Fibroblast of lung (primary cell): Measurements from ENCODE around the gene MICU1. TPM values are rescaled to one million over a fixed set of nuclear protein-coding genes. Genes with fewer than 3 reads are reported as not detected.

ENCODE experiments used
- DNase-seq, 2 donors: peaks; one replicate each; pipeline versions ENCODE4 v3.0.0 to v3.0.0-alpha.2; 2010; ENCODE audit warnings: low read depth in 2 of 2
- H2AFZ ChIP-seq: 2 replicates; pipeline ENCODE4 v1.5.1; 2012; ENCODE audit warnings: low read length, control low read depth, inconsistent platforms
- H3K27ac ChIP-seq: 2 replicates; pipeline ENCODE4 v1.5.1; 2011; ENCODE audit warnings: low read length, control low read depth; ENCODE audit not compliant: insufficient read depth
- H3K27me3 ChIP-seq: 2 replicates; pipeline ENCODE4 v1.5.1; 2011; ENCODE audit warnings: mild to moderate bottlenecking, low read length; ENCODE audit not compliant: control insufficient read depth, insufficient read depth
- H3K36me3 ChIP-seq: 2 replicates; pipeline ENCODE4 v1.5.1; 2011; ENCODE audit warnings: low read length; ENCODE audit not compliant: control insufficient read depth, insufficient read depth
- H3K4me1 ChIP-seq: 2 replicates; pipeline ENCODE4 v1.5.1; 2011; ENCODE audit warnings: low read length; ENCODE audit not compliant: control insufficient read depth, insufficient read depth; ENCODE audit errors: extremely low read depth
- H3K4me2 ChIP-seq: 2 replicates; pipeline ENCODE4 v1.5.1; 2011; ENCODE audit warnings: low read length, control low read depth; ENCODE audit not compliant: insufficient read depth; ENCODE audit errors: extremely low read depth
- H3K4me3 ChIP-seq, 4 experiments: fragments of 200-600 bp in 1 of 4; sonication (generic) in 1 of 4; replicated peaks in 1 of 4; 2 replicates each; pipeline ENCODE4 v1.5.1; 2011 to 2016; ENCODE audit warnings: low read length in 4 of 4, low read depth in 3 of 4, mild to moderate bottlenecking in 3 of 4, control low read depth in 2 of 4, inconsistent platforms in 1 of 4, mixed read lengths in 1 of 4; ENCODE audit not compliant: insufficient read depth in 1 of 4; ENCODE audit errors: control extremely low read depth in 1 of 4
- H3K79me2 ChIP-seq: 2 replicates; pipeline ENCODE4 v1.5.1; 2012; ENCODE audit warnings: mild to moderate bottlenecking, low read length, inconsistent platforms; ENCODE audit not compliant: control insufficient read depth, insufficient read depth
- H3K9ac ChIP-seq: 2 replicates; pipeline ENCODE4 v1.5.1; 2011; ENCODE audit warnings: mild to moderate bottlenecking, low read length, control low read depth; ENCODE audit not compliant: insufficient read depth
- H3K9me3 ChIP-seq: 2 replicates; pipeline ENCODE4 v1.5.1; 2012; ENCODE audit warnings: low read depth, low read length; ENCODE audit not compliant: control insufficient read depth, insufficient read depth
- H4K20me1 ChIP-seq: 2 replicates; pipeline ENCODE4 v1.5.1; 2011; ENCODE audit warnings: low read length; ENCODE audit not compliant: control insufficient read depth, insufficient read depth; ENCODE audit errors: extremely low read depth
- CTCF ChIP-seq, 2 donors: IDR thresholded peaks in 1 of 2; conservative IDR thresholded peaks in 1 of 2; 1 replicate in 1 of 2; 2 replicates in 1 of 2; pipeline ENCODE4 v1.5.1; 2011 to 2012; ENCODE audit warnings: low read length in 2 of 2, control low read depth in 1 of 2, inconsistent platforms in 1 of 2, low read depth in 1 of 2, mild to moderate bottlenecking in 1 of 2
- EZH2 ChIP-seq: IDR thresholded peaks from 2 replicates; pipeline ENCODE4 v1.5.1; 2012; ENCODE audit warnings: low read length, control low read depth, mild to moderate bottlenecking; ENCODE audit errors: missing control alignments
- polyA plus RNA-seq, 2 donors: library from polyadenylated mRNA; depleted of rRNA in 1 of 2; stranded (reverse) in 1 of 2; unstranded in 1 of 2; fragments of >200 nt; gene quantifications; 2 replicates each; pipeline ENCODE4 v1.2.1, GENCODE V29; 2011 to 2012; ENCODE audit warnings: missing spikeins in 1 of 2
- total RNA-seq: library from RNA; depleted of rRNA; stranded (reverse); fragments of >200 nt; gene quantifications from 2 replicates; pipeline ENCODE4 v1.2.1, GENCODE V29; 2014

Gene MICU1
- total and polyA plus RNA-seq, 2 donors (not counting 1 experiment from before 2014, with no cell fraction given): 83.2 to 83.3 TPM

- TF ChIP-seq EZH2 (no peak), CTCF (conservative IDR thresholded peaks at IDR 0.05 in 1 of 2, IDR thresholded peaks at IDR 0.05 in 1 of 2; ENCODE audit: low read depth in 1 of 2, low read length in 2 of 2) (no peak)
- no peaks in the 10 kb centered on the region for H3K27me3 ChIP-seq
- no peaks in the 10 kb centered on the region for H3K36me3 ChIP-seq
- H3K4me3 ChIP-seq: no peak overlapping the region
- H4K20me1 ChIP-seq: no peaks in the 10 kb centered on the region
- H3K9me3 ChIP-seq: no peaks in the 10 kb centered on the region
- DNase-seq: no peak
- no peak overlapping the region for H3K4me2 ChIP-seq
- H3K79me2 ChIP-seq: no peaks in the 10 kb centered on the region
- no peak overlapping the region for H3K27ac ChIP-seq
- no peak overlapping the region for H3K9ac ChIP-seq
- peaks cover 43% of the 10 kb centered on the region for H3K4me1 ChIP-seq
- H2AFZ ChIP-seq: no peak overlapping the region
Measured at GRCh38 chr10:72323771-72324191, 302.1 kb downstream of the MICU1 start.

- H3K4me2 ChIP-seq: no peak overlapping the region
- TF ChIP-seq EZH2 (no peak), CTCF (conservative IDR thresholded peaks at IDR 0.05 in 1 of 2, IDR thresholded peaks at IDR 0.05 in 1 of 2; ENCODE audit: low read depth in 1 of 2, low read length in 2 of 2) (no peak)
- DNase-seq: no peak
- H4K20me1 ChIP-seq: no peaks in the 10 kb centered on the region
- no peaks in the 10 kb centered on the region for H3K79me2 ChIP-seq
- H3K9me3 ChIP-seq: no peaks in the 10 kb centered on the region
- no peak overlapping the region for H2AFZ ChIP-seq
- no peak overlapping the region for H3K9ac ChIP-seq
- H3K4me1 ChIP-seq: peaks cover 43% of the 10 kb centered on the region
- no peaks in the 10 kb centered on the region for H3K27me3 ChIP-seq
- no peak overlapping the region for H3K27ac ChIP-seq
- H3K4me3 ChIP-seq: no peak overlapping the region
- H3K36me3 ChIP-seq: no peaks in the 10 kb centered on the region
Measured at GRCh38 chr10:72323108-72323749, 302.6 kb downstream of the MICU1 start.

GRCh38 chr10:72322280-72323058 is 303.4 kb downstream of the MICU1 start:
- no peak overlapping the region for H3K9ac ChIP-seq
- H3K36me3 ChIP-seq: no peaks in the 10 kb centered on the region
- no peak for TF ChIP-seq CTCF (conservative IDR thresholded peaks at IDR 0.05 in 1 of 2, IDR thresholded peaks at IDR 0.05 in 1 of 2; ENCODE audit: low read depth in 1 of 2, low read length in 2 of 2)
- TF ChIP-seq EZH2: no peak
- no peaks in the 10 kb centered on the region for H3K79me2 ChIP-seq
- H3K9me3 ChIP-seq: no peaks in the 10 kb centered on the region
- H3K4me2 ChIP-seq: no peak overlapping the region
- H3K4me1 ChIP-seq: peaks cover 43% of the 10 kb centered on the region
- no peak overlapping the region for H3K27ac ChIP-seq
- peak in 1 of 2 donors; percentile 33 for DNase-seq
- no peaks in the 10 kb centered on the region for H3K27me3 ChIP-seq
- H3K4me3 ChIP-seq: no peak overlapping the region
- no peak overlapping the region for H2AFZ ChIP-seq
- no peaks in the 10 kb centered on the region for H4K20me1 ChIP-seq
